ENCODE results near the gene ALDH1A2. TPM values are rescaled to one million over a fixed set of nuclear protein-coding genes. Genes with fewer than 3 reads are reported as not detected.
A peak's percentile ranks its signal among the peaks of the same experiment; 100 is the strongest.
"Not testable (repeated sequence)": the region's sequence is repeated elsewhere in the genome, so short reads cannot be mapped to it uniquely, and the experiment has no call there.

ALDH1A2 gene
- polyA plus RNA-seq, 5 donors = 40.8 to 75.3 (median 55.8) TPM

DNA sequence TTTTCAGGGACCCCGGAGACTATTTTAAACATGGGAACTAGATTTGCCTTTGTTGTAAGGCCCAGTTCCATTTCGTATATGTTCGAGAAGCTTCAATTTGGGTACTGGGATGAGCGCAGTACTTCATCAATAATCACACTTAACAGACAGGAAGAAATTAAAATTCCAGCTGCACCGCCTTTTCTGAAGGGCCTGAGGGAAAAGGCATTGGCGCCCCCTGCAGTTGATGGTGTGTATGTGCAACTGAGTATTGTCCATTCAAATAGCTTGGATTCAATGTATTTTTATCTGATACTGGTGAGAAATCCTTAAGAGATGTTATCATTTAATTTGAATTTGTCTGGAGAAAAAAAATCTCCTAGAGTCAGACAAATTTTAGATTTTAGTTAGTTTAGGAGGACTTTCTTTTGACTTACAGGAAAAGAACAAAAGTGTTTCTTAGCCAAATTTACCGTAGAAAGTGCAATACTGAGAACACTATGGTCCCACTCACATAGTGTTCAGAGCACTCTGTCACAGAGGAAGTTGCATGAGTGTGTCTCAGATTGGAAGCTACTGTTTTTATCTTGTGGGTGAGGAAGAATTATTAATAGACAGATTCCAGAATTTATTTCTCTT, 5.4 kb upstream of the ALDH1A2 start:
- DNase-seq = peak; percentile 37 to 63

DNA sequence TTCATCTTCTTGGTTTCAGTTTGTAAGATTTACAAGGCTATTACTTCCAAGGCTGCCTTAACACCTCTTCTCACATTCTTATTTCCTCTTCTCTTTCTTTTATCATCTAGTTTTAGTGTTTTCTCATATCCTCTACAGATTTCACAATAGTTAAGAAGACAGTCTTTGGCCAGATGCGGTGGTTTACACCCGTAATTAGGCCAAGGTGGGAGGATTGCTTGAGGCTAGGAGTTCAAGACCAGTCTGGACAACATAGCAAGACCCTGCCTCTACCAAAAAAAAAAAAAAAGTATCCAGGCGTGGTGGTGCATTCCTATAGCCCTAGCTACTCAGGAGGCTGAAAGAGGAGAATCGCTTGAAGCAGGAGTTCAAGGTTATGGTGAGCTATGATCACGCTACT, 3.5 kb upstream of the ALDH1A2 start:
- no peak for DNase-seq

DNA sequence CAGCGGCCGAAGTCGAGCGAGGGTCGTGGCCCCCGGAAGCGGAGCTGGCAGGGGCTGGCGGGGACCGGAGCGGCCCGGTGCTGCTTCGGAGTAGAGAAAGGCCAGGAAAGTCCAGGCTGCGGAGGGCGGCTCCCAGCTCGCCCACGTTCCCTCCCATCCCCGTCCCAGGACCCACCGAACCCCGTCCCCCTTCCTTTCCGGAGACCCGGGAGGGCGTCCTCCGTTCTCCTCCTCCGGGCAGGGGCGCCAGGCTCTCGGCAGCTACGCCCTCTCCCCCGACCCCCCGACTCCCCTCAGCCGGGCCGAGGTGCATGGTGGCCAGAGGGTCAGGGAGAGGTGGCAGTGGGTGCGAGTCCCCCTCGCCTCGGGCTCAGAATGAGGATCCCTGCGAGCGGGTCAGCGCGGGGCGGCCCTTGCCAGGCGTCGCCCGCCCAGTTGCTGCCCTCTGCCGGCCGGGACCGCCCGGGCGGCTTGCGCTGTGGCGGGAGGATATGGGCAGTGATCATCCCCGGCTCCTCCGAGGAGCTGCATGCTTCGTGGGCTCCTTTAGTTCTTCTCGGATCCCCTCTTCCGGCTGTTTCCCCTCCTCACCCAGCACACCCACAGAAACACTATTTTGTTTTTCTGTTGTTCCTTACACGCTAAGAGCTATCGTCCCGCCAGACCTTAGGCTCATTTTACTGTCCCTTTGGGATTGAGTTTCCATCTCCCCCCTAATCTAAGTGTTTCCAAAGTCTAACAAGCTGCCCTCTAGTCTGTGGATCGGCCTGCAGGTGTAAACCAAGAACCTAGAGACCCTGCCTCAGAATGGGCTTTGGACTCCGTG, 744 bp upstream of the ALDH1A2 start:
- DNase-seq = peak; percentile 70 to 75

DNA sequence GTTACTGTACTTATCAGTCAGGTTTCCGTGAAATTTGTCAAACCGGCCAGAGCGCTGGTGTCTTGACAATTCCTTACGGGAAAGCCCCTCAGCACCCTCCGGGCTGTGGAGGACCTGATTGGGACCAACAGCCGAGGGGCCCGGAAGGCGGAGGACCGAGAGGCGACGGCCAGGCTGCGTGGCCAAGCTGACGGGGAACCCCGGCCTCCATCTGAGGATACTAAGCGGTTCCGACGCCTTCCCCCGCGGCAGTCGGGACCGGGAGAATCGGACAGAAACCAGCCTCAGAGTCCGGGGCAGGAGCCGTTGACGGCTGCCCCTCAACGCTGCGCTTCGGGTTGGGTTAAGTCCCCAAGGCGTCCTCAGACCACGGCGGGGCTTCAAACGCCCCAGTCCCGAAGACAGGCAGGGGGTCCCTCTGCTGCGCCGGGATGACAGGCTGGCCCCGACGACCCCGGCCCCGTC, 499 bp downstream of the ALDH1A2 start:
- peak; percentile 49 to 55 for DNase-seq

DNA sequence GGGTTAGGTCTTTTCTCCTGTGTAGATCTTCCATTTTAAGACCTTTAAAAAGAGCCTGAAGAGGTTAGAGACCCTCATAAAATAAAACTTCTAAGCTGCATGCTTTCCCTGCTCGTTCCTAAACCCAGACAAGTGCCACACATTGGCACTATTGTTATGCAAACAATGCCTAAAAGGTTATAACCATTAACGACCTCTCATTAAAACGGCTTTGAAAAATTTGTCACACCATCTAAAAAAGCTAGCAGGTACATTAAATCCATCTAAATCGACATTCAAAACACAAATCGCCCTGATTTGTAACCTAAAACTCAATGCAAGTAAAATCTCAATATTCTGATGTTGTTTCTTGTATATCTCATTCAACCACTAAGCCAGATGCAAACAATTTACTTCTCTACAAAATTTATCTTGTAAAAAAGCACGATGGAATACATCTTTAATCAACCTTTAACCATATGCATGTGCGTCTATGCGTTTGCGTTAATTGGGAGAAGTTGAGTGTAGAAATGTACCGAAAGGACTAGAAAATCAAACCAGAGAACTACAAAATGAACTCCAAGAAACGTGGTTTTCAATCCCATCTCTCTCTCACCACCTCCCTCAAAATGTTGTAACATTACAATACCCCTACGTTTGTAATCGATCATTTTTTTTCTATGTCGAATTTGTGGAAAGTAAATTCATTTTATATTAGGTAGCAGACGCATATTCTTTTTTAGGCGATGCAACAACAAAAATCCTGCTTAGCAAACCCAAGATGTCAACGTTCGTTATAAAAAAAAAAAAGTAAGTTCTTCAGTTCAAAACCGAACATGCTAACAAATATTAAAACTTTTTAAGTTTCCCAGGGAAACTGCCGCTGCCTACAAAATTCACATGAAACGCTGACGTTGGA, 1.2 kb downstream of the ALDH1A2 start:
- DNase-seq = peak in 1 of 2 donors; percentile 34

DNA sequence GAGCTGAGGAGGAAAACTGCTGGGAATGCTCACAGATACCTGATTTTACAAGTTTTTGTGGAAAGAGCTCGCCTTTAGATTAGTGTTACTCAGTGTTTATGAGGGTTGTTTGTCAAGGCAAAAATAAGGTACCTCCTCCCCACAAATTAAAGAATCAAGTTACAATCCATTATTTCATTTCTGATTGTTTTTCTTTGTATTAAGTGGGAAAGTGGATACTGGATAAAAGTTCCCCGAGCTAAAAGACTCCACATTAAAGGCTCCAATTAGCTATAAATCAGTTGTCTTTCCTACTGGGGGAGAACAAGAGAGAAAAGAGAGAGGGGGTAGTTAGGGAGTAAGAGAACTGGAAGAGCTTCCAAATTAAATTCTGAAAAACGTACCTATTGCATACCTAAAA, 1.9 kb downstream of the ALDH1A2 start:
- no peak for DNase-seq

DNA sequence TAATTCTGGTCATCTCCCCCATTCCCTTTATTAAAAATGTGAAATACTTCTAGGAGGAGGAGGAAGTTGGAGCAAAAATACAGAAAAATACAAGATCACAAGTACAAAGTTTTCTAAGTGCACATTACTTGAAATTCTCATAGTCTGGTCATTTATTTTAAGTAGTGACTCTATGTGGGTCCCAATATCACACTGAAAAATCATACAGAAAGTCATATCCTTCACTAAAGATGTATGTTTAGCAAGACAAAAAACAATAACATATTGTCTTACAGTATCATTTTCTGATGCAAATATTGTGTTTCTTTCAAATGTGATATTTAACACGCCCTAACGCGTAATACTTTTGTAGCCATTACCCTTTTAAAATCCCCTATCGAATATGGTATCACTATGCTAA, 2.5 kb downstream of the ALDH1A2 start:
- DNase-seq = no peak

DNA sequence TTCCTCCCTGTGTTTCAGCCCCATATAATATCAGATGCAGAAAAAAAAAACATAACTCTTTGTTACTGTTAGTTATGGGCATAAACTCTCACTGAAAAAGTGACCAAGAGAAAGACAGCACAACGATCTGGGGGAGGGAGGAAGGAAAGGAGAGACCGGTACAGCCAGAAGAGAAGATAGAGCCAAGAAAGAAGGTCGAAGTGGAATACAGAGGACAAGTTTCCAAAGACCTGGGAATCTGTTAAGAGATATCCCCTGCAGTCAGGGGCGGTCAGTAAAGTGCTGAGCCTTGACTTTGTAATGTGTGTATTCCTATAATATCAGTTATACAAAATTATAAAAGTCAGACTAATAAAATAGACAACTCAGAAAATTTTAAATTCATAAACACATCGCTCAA, 3.3 kb downstream of the ALDH1A2 start:
- DNase-seq = no peak

DNA sequence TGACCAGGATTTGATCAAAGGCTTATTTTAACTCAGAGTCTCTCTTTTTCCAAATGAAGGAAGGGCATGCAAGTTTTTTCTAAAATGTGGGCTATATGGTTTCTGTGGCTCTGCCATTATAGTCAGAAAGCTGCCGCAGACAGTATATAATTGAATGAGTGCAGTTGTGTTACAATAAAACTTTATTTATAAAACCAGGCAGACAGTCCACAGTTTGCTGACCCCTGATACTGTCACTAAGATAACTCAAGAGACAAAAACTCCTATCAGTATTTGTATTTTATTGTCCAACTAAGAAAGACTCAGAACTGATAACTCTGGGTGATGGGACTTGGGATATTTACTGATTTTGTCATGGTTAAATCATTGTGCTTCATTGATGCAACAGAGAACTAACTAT, 4.9 kb downstream of the ALDH1A2 start:
- DNase-seq = no peak

DNA sequence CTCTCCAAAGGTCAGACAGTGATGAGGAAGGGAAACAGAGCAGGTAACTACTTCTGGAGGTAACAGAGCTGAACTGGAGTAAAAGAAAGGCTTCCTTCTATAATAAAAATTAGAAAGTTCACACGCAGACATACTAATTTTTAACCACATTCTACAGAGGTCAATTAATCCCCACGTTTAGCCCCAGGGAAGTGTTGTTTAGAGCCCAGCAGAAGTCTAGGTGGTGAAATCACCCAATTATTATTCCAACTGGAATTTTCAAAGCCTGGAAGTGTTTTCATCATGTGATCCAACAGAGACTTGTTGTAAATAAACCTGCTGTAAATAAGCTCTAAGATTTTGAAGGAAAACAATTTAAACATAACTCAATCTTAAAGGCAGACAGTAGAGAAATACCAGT, 6.8 kb downstream of the ALDH1A2 start:
- DNase-seq = no peak

DNA sequence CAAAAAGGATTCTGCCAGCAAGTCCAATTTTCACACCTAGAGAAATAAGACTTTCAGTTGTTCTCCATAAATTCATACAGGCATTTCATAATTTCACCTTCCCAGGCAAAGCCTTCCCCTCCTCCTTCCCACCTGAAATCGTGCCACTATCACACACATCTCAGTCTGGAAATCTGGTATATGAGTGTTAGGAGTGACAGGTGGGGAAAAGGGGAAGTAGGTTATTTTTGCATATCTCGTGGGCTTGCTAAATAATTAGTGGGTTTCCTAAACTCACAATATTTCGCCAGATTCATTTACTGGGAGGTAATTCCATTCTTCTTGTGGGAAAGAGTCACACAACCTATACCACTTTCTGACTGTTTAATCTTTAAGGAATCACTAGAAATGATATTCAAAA, 7.4 kb downstream of the ALDH1A2 start:
- no peak for DNase-seq

DNA sequence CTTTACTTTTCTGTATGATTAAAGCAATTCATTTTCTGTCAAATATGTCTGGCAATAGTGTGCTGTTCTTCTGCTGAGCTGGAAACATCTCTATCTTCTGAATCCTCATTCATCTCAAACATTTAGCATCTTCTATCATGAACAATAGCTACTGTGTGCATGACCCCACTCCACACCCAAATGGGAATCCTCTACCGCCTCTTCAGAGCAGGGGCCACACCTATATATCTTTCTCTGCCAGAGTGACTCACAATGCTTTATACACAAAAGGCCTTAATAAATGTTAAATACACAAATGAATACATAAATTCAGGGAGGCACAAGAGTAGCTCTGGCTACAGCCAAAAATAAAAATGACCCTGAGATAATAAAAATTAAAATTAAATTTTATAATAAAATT, 8.0 kb downstream of the ALDH1A2 start:
- DNase-seq = no peak

DNA sequence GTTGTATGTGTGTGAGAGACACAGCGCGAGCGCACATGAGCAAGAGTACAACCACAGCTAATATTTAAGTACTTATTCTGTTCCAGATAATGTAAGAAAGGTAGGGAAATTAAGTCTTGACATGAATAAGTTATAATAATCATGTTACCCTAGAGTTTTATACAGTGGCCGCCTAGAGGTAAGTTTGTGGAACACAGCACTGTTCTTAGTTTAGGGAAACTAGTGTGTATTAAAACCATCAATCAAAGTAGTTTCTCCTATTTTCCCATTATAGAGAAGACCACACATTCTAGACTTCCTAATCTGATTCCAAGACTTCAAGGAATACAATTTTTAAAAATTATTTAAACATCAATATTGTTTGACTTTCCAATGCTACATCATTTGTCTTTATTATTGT, 9.5 kb downstream of the ALDH1A2 start:
- no peak for DNase-seq

DNA sequence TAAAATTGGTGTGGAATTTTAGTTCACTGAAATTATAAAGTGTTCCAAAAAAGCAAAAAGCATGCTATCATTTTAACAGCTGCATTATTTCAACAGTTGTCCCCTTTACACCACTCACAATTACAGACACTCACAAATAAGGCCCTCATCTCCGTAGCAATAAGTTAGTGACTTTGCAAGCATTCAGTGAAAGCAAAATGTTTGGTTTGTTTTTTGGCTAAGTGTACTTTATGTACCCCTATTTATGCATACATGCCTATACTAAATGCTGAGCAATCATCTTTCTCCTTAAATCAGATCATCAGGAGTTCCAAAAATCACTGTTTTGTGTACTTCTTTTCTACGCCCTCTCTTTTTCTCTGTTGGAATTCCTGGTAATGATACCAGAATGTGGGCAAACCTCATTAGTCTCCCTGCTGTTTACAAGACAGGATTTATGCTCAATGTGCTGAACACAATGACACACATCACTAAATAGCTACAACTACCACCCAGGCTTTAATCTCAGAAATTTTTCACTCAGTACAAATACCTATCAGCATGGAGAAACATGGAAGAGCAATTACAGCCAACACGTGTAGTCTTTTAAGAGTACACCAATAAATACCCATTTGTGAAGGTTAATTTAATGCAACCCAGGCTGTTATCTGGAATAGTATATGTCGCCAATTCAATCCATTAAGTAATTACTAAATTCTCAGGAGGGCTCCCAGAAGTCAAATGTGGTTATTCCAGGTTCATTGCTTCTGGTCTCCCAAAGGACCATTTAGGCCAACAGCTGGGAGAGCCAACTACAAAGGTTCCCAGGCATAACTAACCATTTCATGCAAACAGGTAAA, 12.0 kb downstream of the ALDH1A2 start:
- DNase-seq = no peak

DNA sequence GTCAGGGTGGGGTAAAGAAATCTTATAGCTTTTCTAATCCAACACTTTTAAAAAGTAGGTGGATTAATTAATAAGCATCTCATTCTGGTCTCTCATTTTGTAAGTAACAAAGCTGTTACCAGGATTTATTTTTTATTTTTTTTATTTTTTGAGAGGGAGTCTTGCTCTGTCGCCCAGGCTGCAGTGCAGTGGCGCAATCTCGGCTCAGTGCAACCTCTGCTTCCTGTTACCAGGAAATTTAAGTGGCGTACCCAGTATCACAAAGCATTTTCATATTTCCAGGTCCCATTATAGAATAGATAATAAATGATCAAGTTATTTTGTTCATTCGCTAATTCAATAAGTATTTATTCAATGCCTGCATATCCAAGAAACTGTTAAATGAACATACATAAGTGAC, 13.2 kb downstream of the ALDH1A2 start:
- no peak for DNase-seq

DNA sequence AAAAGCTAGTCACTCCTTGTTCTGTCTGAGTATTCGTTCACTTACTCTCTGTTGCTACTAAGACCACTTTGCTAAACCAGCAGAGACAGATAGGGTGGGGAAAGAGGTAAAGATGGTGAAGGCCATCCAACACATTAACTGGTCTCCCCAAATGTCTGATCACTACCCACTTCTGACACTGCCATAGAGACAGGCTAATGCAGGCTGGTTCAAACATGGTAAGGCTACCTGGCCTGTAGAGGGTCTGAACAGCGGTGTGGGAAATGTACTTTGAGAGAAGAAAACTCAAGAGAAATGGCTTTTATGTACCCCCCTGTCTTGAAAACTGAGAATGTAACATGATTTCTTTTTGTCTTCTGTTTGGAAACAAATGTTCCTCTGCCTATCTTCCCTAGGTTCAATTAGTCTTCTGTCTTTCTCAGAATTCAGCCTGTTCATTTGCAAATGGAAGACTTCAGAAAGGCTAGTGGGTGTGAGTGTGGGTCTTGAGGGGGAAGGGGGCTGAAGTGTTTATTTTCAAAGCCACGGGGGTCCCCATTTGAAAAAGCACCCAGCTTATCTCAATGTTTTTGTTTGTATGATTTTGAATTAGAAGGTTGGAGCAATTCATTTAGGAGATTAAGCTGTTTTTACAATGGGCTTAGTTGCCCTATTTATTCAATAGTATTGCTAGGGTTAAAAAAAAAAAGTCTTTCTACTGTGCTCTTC, 15.8 kb downstream of the ALDH1A2 start:
- DNase-seq = no peak

DNA sequence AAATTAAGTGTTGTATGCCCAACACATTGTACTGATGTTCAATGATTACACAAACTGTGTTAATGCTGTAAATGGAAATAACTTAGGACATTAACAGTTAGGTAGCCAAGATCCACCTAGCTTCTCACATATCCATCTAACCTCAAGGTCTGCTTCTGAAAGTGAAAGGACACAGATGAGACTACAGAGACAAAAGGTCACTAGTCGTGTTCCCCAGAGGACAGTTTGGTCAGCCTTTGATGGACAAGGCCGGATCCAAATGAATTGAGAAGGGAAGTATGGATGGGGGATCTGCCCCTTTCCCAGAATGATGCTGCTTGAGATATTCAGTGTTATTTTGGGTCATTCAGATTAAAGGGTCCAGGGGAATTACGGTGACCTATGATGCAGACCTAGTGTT, 17.2 kb downstream of the ALDH1A2 start:
- no peak for DNase-seq

DNA sequence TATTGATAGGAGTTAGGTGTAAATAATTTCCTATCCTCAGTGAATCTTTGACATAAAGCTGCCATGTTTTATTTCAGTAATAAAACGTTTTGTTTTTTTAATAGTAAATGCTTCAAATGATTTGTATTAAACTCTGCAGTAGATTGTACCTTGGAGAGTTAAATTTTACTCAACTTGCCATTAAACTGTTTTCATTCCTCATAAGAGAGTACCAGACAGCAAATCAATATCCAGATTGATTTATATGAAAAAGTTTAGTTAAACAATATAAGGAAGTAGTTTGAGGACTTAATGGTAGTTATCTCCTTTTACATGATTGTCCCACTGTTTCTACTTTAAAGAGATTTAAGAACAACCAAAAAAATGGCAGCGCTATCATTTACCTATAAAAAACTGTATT, 18.4 kb downstream of the ALDH1A2 start:
- DNase-seq = no peak

DNA sequence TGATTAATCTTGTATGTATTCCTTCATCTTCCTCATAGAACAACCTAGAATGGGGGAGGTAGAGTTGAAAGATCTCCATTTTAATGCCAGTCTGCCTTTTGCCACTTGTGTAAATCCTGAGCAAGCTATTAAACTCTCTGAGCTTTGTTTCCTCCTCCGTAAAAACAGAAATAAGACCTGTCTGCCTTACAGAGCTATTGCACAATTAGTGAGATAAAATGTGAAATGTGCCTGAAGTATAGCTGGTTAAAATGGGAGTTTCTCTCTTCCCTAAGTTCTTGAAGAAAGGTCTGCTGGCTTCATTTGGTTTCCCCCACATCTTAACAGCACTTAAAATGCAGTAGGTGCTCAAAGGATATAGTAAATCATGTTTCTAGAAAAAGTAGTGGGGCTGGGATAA, 19.0 kb downstream of the ALDH1A2 start:
- DNase-seq = no peak

DNA sequence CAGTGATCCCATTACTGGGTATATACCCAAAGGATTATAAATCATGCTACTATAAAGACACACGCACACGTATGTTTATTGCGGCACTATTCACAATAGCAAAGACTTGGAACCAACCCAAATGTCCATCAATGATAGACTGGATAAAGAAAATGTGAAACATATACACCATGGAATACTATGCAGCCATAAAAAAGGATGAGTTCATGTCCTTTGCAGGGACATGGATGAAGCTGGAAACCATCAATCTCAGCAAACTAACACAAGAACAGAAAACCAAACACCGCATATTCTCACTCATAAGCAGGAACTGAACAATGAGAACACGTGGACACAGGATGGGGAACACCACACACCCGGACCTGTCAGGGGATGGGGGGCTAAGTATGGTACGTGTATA, 20.1 kb downstream of the ALDH1A2 start:
- DNase-seq = not testable (repeated sequence)

DNA sequence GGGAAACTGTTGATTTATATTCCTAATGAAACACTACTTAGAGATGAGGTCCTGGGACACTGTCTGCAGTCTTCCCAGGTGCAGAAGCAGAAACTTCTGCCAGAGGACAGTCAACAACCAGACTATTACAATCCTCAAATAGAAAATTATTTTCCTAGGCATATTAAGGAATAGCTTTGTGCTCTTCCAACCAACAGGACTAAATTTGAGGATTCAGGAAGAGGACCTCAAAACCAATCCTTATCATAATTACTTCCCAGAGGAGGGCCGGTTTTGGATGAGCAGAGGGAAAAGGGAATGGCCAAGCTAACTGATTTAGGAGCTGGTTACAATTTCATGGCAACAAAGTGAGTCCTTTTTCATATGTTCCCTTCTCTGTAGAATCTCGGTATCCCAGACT, 21.0 kb downstream of the ALDH1A2 start:
- no peak for DNase-seq
